ENCODE data around the gene HERC6. TPM values are rescaled to one million over a fixed set of nuclear protein-coding genes. Genes with fewer than 3 reads are reported as not detected.

The HERC6 gene
- total RNA-seq, 4 donors from 2014 or later, result 5.8 to 17.2 (median 9.5) TPM

GRCh38 chr4:88448889-88449288, 70.2 kb downstream of the HERC6 start:
- Histone ChIP-seq H3K36me3 (no peaks in the 10 kb centered on the region), H3K4me1 (no peaks in the 10 kb centered on the region), H3K4me3 (no peak overlapping the region), H3K27me3 (no peaks in the 10 kb centered on the region), H3K9me3 (no peaks in the 10 kb centered on the region), H3K27ac (no peak overlapping the region)
- TF ChIP-seq POLR2A (IDR thresholded peaks at IDR 0.05) (no peak), CTCF (IDR thresholded peaks at IDR 0.05) (no peak)
- DNase-seq, result no peak

DNA sequence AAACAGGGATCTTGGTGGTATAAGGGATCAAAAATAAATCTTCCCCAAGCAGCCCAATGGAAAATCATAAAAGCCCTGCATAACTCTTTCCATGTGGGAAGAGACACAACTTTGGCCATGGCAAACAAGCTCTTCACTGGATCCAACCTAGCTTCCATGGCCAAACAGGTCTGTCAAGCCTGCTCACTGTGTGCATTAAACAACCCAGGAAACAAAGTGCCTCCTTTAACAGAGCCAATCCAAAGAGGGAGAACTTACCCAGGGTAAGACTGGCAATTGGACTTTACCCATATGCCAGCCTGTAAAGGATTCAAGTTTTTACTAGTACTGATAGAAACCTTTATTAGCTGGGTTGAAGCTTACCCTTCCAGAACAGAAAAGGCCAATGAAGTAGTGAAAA, 70.6 kb downstream of the HERC6 start:
- H3K27ac ChIP-seq, result no peak overlapping the region
- TF ChIP-seq CTCF (IDR thresholded peaks at IDR 0.05) (no peak), POLR2A (IDR thresholded peaks at IDR 0.05) (no peak)
- no peaks in the 10 kb centered on the region for H3K36me3 ChIP-seq
- no peaks in the 10 kb centered on the region for H3K9me3 ChIP-seq
- DNase-seq, result no peak
- H3K4me1 ChIP-seq, result no peaks in the 10 kb centered on the region
- no peaks in the 10 kb centered on the region for H3K27me3 ChIP-seq
- no peak overlapping the region for H3K4me3 ChIP-seq

- Histone ChIP-seq H3K4me1 (no peaks in the 10 kb centered on the region), H3K9me3 (no peaks in the 10 kb centered on the region), H3K27ac (no peak overlapping the region), H3K4me3 (no peak overlapping the region), H3K27me3 (no peaks in the 10 kb centered on the region), H3K36me3 (no peaks in the 10 kb centered on the region)
- TF ChIP-seq POLR2A (IDR thresholded peaks at IDR 0.05), result no peak
- DNase-seq, result no peak
Observed at GRCh38 chr4:88451205-88451604, 72.6 kb downstream of the HERC6 start.

GRCh38 chr4:88452912-88453311, 74.3 kb downstream of the HERC6 start:
- no peak overlapping the region for H3K4me3 ChIP-seq
- DNase-seq, result no peak
- H3K27ac ChIP-seq, result no peak overlapping the region
- no peaks in the 10 kb centered on the region for H3K27me3 ChIP-seq
- H3K4me1 ChIP-seq, result no peaks in the 10 kb centered on the region
- no peaks in the 10 kb centered on the region for H3K36me3 ChIP-seq
- H3K9me3 ChIP-seq, result no peaks in the 10 kb centered on the region
- TF ChIP-seq CTCF (IDR thresholded peaks at IDR 0.05) (no peak), POLR2A (IDR thresholded peaks at IDR 0.05) (no peak)

- peak; percentile 91 to 98 (median 94) for DNase-seq
- peak within 1 kb of the TSS; percentile 68 to 79 (median 70) for H3K4me3 ChIP-seq
- H3K27ac ChIP-seq, result peak within 1 kb of the TSS; percentile 51 to 85 (median 80)
- TF ChIP-seq CTCF (IDR thresholded peaks at IDR 0.05) (peak in 5 of 6 experiments; percentile 15 to 82 (median 71)), POLR2A (IDR thresholded peaks at IDR 0.05) (no peak)
- H3K27me3 ChIP-seq, result no peaks in the 10 kb centered on the region
- no peaks in the 10 kb centered on the region for H3K9me3 ChIP-seq
- no peaks in the 10 kb centered on the region for H3K4me1 ChIP-seq
- H3K36me3 ChIP-seq, result no peaks in the 10 kb centered on the region
Observed at GRCh38 chr4:88456670-88457306, 78.1 kb downstream of the HERC6 start, which contains the start of gene HERC5. HERC5 (plus strand) TSS chr4:88457119; CDS start chr4:88457270, 151 bp downstream.

GRCh38 chr4:88457307-88458103, 78.9 kb downstream of the HERC6 start:
- H3K27ac ChIP-seq, result peak overlapping the region; percentile 51 to 85 (median 80)
- no peaks in the 10 kb centered on the region for H3K27me3 ChIP-seq
- H3K36me3 ChIP-seq, result no peaks in the 10 kb centered on the region
- peak in 2 of 3 donors; percentile 31 to 67 for DNase-seq
- H3K9me3 ChIP-seq, result no peaks in the 10 kb centered on the region
- H3K4me3 ChIP-seq, result peak overlapping the region; percentile 68 to 79 (median 70)
- TF ChIP-seq CTCF (IDR thresholded peaks at IDR 0.05) (no peak), POLR2A (IDR thresholded peaks at IDR 0.05) (no peak)
- no peaks in the 10 kb centered on the region for H3K4me1 ChIP-seq

All from Peyer's patch (tissue), 4 donors.